Neural crest cell (in vitro differentiated cells): ENCODE measurements around the gene CRTC1. TPM values are rescaled to one million over a fixed set of nuclear protein-coding genes. Genes with fewer than 3 reads are reported as not detected.

Source experiments
- DNase-seq: peaks from one replicate; pipeline ENCODE4 v3.0.0; 2021; ENCODE audit warnings: low read depth, mixed read lengths, low spot score
- H3K27ac Mint-ChIP-seq: one replicate; pipeline ENCODE4 v1.8.0; 2021; ENCODE audit warnings: mild to moderate bottlenecking, mixed read lengths; ENCODE audit not compliant: unreplicated experiment
- H3K27me3 Mint-ChIP-seq: 2 replicates; pipeline ENCODE4 v1.8.0; 2021; ENCODE audit warnings: low read depth, mild to moderate bottlenecking, mixed read lengths
- H3K36me3 Mint-ChIP-seq: 2 replicates; pipeline ENCODE4 v1.8.0; 2021; ENCODE audit warnings: low read depth, mild to moderate bottlenecking, mixed read lengths
- H3K4me1 Mint-ChIP-seq: 2 replicates; pipeline ENCODE4 v1.8.0; 2021; ENCODE audit warnings: mixed read lengths
- H3K4me3 Mint-ChIP-seq: one replicate; pipeline ENCODE4 v1.8.0; 2021; ENCODE audit warnings: mild to moderate bottlenecking, mixed read lengths
- H3K9me3 Mint-ChIP-seq: 2 replicates; pipeline ENCODE4 v1.8.0; 2021; ENCODE audit warnings: mixed read lengths
- total RNA-seq: library from RNA; stranded (reverse); gene quantifications from 2 replicates; pipeline ENCODE4 v1.2.1, GENCODE V29; 2021
- TF ChIP-seq, protein P1 (sequence below): fragments of 200-600 bp; sonication (generic); conservative IDR thresholded peaks from 2 replicates; pipeline ENCODE4 v1.5.0; 2021; ENCODE audit warnings: antibody characterized with exemption, mild to moderate bottlenecking

Gene CRTC1
- total RNA-seq, 1 donor from 2014 or later: 24.1 TPM

- peaks cover 92% of the 10 kb centered on the region for H3K27me3 Mint-ChIP-seq
- H3K4me3 Mint-ChIP-seq: no peak within 1 kb of the TSS
- H3K27ac Mint-ChIP-seq: no peak within 1 kb of the TSS
- H3K4me1 Mint-ChIP-seq: peaks cover 19% of the 10 kb centered on the region
- DNase-seq: no peak
- H3K9me3 Mint-ChIP-seq: no peaks in the 10 kb centered on the region
- TF ChIP-seq, protein P1, sequence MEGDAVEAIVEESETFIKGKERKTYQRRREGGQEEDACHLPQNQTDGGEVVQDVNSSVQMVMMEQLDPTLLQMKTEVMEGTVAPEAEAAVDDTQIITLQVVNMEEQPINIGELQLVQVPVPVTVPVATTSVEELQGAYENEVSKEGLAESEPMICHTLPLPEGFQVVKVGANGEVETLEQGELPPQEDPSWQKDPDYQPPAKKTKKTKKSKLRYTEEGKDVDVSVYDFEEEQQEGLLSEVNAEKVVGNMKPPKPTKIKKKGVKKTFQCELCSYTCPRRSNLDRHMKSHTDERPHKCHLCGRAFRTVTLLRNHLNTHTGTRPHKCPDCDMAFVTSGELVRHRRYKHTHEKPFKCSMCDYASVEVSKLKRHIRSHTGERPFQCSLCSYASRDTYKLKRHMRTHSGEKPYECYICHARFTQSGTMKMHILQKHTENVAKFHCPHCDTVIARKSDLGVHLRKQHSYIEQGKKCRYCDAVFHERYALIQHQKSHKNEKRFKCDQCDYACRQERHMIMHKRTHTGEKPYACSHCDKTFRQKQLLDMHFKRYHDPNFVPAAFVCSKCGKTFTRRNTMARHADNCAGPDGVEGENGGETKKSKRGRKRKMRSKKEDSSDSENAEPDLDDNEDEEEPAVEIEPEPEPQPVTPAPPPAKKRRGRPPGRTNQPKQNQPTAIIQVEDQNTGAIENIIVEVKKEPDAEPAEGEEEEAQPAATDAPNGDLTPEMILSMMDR: no peak
- H3K36me3 Mint-ChIP-seq: no peaks in the 10 kb centered on the region
Measured at GRCh38 chr19:18790566-18791314, 107.3 kb downstream of the CRTC1 start, which contains the start of gene COMP. COMP (minus strand) TSS chr19:18791305; CDS start chr19:18791269, 36 bp downstream.

- H3K4me3 Mint-ChIP-seq: no peak overlapping the region
- H3K9me3 Mint-ChIP-seq: no peaks in the 10 kb centered on the region
- H3K27me3 Mint-ChIP-seq: peaks cover 92% of the 10 kb centered on the region
- peaks cover 13% of the 10 kb centered on the region for H3K4me1 Mint-ChIP-seq
- no peaks in the 10 kb centered on the region for H3K36me3 Mint-ChIP-seq
- TF ChIP-seq, protein P1: no peak
- no peak overlapping the region for H3K27ac Mint-ChIP-seq
- DNase-seq: no peak
Measured at GRCh38 chr19:18791315-18791678, 107.8 kb downstream of the CRTC1 start.

GRCh38 chr19:18792661-18793060 is 109.2 kb downstream of the CRTC1 start:
- Mint-ChIP-seq H3K27me3 (peaks cover 91% of the 10 kb centered on the region), H3K9me3 (no peaks in the 10 kb centered on the region), H3K27ac (no peak overlapping the region), H3K36me3 (no peaks in the 10 kb centered on the region), H3K4me3 (no peak overlapping the region), H3K4me1 (peaks cover 9% of the 10 kb centered on the region)
- TF ChIP-seq, protein P1: no peak
- no peak for DNase-seq

DNA sequence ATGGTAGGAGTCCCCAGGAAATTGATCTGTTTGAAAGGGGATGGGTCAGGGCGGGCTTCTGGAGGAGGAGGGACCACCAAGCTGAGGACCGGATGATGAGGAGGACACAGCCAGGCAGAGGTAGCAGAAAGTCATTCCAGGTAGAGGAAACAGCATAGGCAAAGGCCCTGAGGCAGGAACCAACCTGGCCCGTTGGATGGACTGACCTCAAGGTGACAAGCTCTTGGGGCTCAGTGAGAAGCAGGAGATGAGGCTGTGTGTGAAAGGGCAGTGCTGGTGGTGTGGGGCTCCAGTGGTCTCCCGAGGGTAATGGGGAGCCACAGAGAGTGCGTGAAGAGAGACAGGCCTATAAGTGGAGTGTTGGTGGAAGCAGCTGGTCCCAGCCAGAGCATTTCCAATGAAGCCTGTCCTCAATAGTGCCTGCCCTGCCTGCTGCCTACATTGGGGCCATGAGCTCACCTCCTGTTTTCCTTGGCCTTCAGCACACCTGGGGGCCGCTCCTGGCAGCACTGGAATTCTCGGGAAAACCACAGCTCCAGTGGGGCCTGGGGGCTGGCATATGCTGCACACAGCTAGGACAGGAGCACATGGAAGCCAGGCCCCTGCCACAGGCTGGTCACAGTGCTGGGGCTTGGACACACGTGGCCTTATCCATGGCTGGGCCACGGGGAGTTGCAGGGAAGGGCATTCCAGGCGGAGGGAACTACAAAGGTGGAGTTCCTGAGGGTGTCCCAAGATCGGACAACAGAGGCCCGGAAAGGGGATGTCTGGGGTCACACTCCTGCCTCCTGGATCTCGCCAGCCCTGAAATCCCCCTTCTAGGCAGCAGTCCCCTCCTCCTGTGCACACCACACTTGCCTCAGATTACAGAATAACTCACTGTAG is 109.9 kb downstream of the CRTC1 start:
- H3K27ac Mint-ChIP-seq: no peak overlapping the region
- no peak overlapping the region for H3K4me3 Mint-ChIP-seq
- DNase-seq: no peak

GRCh38 chr19:18794029-18794313 is 110.5 kb downstream of the CRTC1 start:
- no peak for DNase-seq
- Mint-ChIP-seq H3K9me3 (no peaks in the 10 kb centered on the region), H3K36me3 (no peaks in the 10 kb centered on the region), H3K4me1 (peaks cover 9% of the 10 kb centered on the region), H3K27ac (no peak overlapping the region), H3K27me3 (peaks cover 86% of the 10 kb centered on the region), H3K4me3 (no peak overlapping the region)
- TF ChIP-seq, protein P1: no peak

More for the DNA sequence above, 109.9 kb downstream of the CRTC1 start:
- Mint-ChIP-seq H3K27me3 (peaks cover 89% of the 10 kb centered on the region), H3K9me3 (no peaks in the 10 kb centered on the region), H3K36me3 (no peaks in the 10 kb centered on the region), H3K4me1 (peaks cover 9% of the 10 kb centered on the region)
- TF ChIP-seq, protein P1: no peak
